ENCODE data around the gene ATRNL1.

The ATRNL1 gene, protein sequence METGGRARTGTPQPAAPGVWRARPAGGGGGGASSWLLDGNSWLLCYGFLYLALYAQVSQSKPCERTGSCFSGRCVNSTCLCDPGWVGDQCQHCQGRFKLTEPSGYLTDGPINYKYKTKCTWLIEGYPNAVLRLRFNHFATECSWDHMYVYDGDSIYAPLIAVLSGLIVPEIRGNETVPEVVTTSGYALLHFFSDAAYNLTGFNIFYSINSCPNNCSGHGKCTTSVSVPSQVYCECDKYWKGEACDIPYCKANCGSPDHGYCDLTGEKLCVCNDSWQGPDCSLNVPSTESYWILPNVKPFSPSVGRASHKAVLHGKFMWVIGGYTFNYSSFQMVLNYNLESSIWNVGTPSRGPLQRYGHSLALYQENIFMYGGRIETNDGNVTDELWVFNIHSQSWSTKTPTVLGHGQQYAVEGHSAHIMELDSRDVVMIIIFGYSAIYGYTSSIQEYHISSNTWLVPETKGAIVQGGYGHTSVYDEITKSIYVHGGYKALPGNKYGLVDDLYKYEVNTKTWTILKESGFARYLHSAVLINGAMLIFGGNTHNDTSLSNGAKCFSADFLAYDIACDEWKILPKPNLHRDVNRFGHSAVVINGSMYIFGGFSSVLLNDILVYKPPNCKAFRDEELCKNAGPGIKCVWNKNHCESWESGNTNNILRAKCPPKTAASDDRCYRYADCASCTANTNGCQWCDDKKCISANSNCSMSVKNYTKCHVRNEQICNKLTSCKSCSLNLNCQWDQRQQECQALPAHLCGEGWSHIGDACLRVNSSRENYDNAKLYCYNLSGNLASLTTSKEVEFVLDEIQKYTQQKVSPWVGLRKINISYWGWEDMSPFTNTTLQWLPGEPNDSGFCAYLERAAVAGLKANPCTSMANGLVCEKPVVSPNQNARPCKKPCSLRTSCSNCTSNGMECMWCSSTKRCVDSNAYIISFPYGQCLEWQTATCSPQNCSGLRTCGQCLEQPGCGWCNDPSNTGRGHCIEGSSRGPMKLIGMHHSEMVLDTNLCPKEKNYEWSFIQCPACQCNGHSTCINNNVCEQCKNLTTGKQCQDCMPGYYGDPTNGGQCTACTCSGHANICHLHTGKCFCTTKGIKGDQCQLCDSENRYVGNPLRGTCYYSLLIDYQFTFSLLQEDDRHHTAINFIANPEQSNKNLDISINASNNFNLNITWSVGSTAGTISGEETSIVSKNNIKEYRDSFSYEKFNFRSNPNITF (N-terminal part only)

DNA sequence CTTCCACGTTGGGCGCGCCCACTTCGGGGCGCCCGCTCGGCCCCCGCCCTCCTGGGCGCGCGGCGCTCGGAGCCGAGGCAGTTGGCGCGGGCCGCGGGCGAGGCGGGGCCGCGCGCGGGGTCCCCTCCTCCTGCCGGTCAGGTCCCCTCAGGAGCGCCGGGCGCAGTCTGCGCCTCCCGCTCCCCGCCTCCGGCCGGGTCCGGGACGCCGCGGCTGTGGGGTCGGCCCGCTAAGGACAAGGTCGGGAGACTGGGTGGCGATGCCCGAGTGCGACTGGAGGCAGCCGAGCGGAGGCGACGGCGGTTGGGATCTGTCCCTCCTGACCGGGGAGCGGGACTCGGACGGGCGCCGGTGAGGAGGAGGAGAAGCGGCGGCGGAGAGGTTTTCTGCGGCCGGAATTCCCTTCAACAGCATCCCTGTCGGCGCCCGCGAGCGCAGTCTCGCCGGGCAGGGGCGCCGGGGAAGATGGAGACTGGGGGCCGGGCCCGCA, at the start of gene ATRNL1:
TSS of gene ATRNL1 (plus strand) at position 80 of the 490 bp plus-strand sequence. CDS start at position 466, 386 bp downstream.
- no peak for DNase-seq (ENCODE audit: low read depth)

DNA sequence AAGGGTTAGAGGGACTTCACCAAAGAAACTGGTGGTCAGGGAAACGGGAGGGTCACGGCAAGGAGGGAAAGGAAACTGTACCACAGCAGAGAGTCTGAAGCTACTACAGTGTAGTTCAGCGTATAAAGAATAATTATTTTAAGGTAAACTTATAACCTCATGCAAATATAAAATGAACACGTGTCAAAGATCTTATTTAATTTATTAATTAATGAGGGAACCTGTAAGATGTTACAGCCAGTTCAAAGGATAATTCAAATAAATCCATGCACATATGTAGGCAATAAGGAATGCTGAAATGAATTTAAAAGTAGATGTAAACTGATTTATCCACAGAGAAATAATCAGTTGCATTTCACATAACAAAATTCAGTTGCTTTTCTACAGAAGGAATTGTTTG, 49.4 kb upstream of the ATRNL1 start:
- no peak for DNase-seq (ENCODE audit: low read depth)

DNA sequence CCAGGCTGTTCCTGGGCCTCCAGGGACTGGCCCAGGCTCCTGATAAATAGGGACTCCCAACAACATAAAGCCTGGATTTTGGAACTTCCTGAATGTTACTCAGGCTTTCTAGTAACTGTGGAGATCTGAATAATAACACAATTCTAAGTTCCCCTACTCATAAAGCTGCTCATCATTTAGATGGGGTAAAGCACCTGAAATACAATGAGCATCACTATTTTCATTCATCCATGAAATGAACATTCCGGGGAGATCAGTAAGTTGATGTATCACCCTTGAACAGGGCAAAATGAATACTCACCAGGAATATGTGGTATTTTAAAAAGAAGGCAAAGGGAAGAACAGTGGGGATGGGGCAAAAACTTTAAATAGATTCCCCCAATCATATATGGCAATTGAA, 48.3 kb upstream of the ATRNL1 start:
- DNase-seq (ENCODE audit: low read depth) = no peak

DNA sequence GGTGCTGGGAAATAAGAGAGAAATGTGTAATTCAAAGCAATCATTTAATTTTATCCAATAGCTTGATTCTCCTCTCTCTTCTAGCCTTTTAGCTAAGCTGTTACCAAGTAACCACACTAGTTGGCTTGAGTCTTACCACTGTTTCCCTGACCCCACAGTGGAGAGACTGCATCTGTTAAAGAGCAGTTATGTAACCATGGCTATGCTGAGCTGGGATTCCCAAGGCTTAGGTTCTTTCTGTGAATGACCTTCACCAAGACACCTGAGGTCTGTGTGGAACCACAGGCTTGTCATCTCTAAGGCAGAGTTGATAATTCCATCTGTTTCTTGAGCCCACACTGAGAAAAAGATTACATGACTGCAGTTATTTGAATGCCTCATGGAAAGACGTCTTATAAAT, 47.7 kb upstream of the ATRNL1 start:
- DNase-seq (ENCODE audit: low read depth) = no peak

DNA sequence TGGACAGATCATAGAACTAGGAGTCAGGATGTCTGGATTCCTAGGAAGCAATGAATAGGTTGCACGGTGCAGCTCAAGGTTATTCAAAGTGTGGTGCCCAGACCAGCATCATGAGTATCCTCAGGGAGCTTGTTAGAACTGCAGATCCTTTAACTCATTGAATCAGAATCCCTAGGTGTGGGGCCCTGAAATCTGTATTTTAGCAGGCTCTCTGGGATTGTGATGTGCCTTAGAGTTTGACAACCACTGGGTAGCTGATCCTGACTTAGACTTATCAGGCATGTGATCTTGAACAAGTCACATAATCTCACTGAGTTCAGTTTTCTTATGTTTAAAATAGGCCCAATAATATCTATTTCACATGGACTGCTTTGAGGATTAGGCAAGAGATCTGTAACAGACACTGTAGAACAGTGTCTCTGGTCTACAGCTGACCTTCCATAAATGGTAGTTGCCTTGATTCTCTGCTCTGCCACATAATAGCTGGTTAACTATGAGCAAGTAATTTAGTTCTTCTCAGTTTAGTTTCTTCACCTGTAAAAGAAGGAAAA, 46.4 kb upstream of the ATRNL1 start:
- no peak for DNase-seq (ENCODE audit: low read depth)

DNA sequence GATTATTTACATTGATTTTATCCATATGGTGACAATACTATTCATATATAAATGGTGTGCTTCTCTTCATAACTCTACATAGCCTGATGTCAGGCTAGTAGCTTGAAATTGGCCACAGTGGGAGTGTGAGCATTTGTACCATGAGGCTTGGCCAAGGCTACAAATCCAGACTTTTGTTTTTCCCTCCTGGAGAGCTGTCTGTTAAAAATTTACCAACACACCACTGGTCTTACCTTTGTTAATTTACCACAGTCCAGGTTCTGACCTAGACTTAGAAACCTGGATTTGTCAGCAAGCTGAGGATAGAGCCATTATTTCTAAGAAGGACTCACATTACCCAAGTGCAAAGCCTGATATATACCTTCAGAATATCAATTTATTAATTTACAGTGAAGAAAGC, 45.5 kb upstream of the ATRNL1 start:
- DNase-seq (ENCODE audit: low read depth) = no peak

DNA sequence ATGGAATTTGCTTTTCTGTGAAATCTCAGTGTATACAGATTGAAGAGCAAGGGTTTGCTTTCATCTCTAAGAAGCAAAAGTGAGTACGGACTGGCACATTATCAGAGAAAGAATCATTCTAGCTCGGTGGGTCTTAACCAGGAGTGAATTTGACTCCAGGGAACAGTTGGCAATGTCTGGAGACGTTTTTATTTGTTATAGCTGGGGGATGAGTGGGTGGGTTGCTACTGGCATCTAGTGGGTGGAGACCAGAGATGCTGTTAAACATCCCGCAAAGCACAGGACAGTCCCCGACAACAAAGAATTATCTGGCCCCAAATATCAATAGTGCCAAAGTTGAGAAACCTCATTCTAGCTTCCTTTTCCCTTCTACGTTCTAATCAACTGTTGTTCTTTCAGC, 43.8 kb upstream of the ATRNL1 start:
- DNase-seq (ENCODE audit: low read depth) = no peak

DNA sequence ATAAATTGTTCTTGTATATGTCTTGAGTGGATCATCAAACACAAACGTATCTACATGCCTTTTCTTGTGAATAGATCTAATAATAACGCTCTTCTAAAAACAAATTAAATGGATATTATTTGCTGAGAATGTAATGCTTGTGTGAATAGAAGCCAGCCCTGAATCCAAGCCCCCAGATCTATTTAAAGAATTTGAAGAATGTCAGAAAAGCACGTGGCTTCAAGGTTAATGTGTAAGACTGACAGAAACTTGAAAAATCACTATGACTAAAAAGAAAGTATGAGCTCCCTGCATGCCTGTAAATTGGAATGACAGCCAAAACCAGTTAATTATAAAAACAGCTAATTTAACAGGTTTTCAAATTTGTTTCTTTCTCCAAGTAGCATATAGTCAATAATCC, 43.2 kb upstream of the ATRNL1 start:
- peak; percentile 2 for DNase-seq (ENCODE audit: low read depth)

DNA sequence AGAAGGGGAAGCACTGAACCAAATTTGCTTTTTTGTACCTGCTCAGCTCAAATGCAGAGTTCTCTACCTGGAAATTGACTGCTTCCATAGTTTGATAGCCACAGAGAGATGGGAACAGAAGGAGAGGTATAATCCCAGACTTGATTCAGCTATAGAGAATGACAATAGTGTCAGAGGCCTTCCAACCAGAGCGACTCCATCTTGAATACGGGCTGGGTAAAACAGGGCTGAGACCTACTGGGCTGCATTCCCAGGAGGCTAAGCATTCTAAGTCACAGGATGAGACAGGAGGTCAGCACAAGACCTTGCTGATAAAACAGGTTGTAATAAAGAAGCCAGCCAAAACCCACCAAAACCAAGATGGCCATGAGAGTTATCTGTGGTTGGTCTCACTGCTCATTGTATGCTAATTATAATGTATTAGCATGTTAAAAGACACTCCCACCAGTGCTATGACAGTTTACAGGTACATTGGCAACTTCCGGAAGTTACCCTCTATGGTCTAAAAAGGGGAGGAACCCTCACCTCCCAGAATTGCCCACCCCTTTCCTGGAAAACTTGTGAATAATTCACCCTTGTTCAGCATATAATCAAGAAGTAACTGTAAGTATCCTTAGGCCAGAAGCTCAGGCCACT, 42.7 kb upstream of the ATRNL1 start:
- no peak for DNase-seq (ENCODE audit: low read depth)

DNA sequence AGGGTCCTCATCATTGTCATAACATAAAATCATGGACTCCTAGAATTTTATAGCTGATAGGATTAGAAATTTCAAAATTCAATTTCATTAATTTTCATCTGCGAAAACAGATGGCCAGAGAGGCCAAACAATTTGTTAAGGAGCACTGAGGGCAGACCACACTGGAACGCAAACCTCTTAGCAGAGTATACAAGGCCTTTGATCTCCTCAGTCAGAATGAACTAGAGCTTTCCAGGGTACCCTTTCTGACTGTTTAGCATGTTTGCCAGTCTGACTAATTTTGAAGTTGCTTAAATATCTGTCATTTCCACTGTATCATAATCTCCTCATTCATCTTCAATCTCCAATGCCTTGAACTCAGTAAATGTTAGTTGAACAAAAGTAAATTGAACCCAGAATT, 41.9 kb upstream of the ATRNL1 start:
- no peak for DNase-seq (ENCODE audit: low read depth)

DNA sequence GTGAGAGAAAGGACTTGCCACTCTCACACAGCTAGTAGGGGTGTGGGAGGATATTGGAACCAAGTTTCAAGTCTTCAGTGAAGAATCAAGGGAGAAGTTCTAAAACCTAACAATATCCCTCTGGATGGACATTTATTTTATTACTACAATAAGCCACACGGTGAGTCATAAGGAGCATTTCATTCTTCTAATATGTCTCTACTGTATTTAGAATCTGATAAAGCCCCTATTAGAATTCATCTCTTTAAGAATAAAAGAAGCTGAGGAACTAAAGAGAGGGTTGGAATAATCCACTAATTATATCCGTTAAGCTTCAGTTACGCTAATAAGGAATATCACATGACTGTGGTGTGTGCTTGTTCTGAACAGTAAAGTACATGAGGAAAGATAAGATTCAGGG, 40.9 kb upstream of the ATRNL1 start:
- no peak for DNase-seq (ENCODE audit: low read depth)

DNA sequence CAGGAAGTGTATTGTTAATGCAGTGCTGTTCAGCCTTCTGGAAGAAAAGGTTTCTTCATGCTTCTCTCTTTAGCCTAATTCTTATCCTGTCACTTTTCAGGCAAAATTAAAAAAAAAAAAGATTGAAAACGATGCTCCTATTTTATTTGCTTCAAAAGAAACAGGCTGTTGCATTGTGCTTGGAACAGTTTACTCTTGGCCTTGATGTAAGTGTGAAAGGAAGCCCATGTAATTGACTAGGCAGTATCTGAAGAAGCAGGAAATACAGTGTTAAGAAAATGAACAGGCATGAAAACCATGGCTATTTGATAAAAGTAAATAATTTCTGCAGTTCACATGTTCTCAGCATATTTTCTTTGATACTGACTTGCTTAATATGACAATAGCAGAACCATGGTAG, 40.4 kb upstream of the ATRNL1 start:
- no peak for DNase-seq (ENCODE audit: low read depth)

DNA sequence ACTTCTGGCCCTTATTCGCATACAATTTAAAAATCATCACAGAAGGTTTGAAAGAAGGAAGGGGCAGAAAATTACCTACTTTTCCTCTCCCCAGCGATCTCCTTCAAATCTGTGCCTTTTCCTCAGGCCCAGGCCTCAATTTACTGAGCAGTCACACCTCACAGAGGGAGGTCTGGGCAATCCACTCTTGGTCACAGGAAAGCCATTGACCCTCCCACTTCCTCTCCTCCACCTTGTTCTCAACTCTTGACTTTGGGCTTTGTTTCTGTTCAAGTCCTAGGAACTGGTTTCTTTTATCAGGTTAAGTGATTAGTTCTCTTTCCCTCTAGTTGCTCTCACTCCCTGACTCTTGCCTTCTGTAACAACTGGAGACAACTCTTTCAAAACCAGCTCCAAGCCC, 37.0 kb upstream of the ATRNL1 start:
- DNase-seq (ENCODE audit: low read depth) = no peak

DNA sequence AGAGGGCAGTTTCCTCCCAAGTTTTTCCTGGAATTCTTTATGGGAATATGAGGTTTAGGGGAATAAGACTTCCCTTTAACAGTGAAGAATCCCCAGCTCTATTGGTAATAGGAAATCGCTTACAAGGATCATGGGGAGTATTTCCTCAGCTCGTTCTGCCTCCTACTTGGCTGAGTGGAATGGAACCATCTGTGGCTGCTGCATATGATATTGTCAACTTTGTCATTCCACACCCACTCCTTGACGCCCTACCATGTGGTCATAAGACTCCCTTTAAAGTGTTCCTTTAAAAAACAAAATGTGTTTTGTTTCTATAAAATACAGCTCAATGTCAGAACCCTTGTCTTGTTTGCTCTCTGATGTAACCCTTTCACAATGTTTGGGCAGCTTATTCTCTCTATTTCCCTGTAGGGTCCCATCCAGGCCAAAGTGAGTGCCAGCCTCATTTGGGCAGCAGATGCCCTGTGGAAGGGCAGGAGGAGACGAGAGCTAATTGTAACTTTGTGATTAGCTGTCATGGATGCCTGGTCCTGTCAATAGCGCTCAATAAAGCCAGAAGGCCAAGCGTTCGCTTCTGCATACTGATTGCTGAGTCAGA, 33.8 kb upstream of the ATRNL1 start:
- no peak for DNase-seq (ENCODE audit: low read depth)

DNA sequence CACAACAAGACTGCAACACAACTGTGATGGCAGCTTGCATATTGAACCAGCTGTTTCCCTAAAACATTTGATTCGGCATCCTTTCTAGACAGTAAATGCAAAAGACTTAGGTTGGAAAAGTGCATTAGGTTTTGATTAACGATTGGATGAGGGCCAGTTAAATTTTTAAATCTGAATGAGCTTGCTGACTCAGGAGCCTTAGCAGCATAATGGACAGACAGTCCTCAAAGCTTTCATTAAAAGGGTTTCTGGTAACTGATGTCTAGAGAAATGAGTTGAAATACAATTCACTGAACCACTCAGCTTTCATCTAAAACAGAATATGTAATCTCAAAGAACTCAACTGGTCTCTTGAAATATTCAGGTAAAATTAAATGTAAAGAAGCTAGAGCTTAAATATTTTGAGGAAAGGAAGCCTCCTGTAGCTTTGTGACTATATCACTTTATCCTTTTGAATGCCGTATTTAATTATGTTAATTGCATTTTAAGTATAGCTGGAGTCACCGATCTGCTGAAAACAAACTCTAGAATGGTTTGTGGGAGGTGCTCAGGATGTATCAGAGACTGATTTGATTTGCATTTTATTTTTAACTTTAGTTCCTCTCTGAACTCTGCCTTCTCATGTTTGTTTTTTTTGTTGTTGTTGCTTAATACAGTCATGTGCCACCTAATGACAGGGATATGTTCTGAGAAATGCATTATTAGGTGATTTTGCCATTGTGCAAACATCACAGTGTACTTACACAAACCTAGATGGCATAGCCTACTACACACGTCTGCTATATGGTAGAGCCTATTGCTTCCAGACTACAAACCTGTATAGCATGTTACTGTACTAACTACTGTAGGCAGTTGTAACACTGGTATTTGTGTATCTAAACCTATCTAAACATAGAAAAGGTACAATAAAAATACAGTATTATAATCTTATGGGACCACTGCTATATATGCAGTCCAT, 29.2 kb upstream of the ATRNL1 start:
- DNase-seq (ENCODE audit: low read depth) = no peak

DNA sequence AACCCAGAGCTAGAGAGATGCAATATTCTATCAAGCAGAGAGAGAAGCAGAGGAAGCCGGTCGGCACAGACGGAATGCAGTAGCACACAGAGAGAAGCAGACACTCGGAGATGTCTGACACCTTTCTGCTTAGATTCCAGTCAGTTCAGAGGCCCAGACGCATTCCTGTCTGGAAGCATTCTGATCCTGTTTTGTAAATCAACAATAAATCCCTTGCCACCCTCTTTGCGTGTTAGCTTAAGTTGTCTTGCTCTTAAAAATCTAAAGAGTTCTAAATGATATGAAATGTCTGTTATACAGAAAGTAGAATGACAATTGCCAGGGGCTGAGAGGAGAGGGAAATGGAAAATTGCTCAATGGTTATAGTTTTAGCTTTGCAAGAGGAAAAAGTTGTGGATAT, 27.4 kb upstream of the ATRNL1 start:
- DNase-seq (ENCODE audit: low read depth) = no peak

DNA sequence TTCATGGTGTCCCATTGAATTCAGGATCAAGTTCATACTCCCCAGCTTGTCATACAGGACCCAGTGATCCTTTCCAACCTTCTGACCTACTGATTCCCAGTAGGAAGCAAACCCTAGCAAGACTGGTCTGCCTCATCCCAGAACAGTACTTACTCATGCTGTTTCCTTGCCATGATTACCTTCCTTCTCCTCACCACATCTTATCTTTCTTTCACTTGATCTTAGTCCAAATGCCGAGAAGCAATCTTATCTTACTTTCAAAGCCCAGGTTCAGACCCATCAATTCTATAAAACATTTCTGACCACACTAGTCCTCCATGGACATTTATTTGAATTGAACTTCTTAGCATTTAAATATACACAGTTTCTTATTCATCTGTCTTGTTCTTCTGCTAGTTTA, 26.6 kb upstream of the ATRNL1 start:
- no peak for DNase-seq (ENCODE audit: low read depth)

DNA sequence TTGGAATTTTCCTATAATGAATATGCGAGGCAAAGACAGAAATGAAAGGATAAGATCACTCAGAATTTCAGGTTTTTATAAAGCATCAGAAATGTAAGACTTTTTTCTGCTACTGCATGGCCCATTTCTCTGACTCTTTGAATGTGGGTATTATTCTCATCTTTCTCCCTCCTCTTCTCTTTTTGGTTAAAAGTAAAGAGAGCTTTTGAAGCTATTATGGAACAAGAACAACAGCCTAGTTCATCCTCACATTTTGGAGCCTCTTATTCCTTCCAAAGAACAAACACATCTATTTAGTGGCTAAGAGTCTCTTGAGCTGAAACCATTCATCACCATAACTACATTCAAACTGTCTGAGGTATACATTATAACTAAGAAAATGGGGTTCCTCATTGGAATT, 19.4 kb upstream of the ATRNL1 start:
- DNase-seq (ENCODE audit: low read depth) = no peak

DNA sequence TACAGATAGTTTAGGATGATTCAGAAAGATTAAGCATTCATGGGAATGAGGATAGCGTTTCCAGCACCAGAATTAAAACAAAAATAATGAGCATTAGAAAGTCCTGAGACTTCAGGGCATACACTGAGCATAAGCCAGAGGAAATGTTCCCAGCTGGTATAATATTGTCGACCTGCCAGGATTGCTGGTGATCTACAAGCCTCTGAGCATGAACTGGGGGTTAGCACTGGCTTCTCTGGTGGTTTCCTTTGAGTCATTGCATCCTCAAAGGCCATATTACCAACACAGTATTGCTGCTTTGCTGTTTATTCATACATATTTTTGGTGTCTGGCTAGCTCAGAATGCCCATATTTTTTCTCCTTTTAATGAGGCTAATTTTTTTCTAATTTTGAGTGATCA, 10.7 kb upstream of the ATRNL1 start:
- peak; percentile 8 for DNase-seq (ENCODE audit: low read depth)

DNA sequence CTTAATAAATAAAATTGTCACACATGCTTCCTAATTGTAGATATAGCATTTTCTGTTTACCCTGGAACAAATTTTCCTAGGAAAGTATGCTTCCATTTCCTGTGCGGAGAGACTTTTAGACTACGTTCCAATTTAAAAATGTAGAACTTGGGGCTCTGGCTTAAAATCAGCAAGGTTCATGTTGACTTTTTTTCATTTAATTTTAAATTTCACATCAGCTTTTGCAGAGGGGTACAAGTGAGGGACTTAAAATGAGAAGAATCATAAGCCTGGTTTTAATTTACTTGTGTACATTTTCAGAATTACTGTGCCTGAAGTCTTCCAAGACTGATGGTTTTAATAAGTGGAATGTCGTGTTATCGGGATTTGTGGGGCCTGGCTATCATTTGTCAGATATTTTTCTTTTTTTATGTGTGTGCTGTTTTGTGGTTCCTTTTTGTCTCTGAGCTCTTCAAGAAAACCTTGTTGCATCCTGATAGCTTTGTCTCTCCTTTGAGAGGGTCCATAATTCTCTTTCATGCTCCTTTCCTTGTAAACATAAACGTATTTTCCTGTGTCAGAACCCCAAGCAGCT, 8.8 kb upstream of the ATRNL1 start:
- no peak for DNase-seq (ENCODE audit: low read depth)

All from GM04503 (cell line).